Measurements from ENCODE around the gene ANO3.

DNA sequence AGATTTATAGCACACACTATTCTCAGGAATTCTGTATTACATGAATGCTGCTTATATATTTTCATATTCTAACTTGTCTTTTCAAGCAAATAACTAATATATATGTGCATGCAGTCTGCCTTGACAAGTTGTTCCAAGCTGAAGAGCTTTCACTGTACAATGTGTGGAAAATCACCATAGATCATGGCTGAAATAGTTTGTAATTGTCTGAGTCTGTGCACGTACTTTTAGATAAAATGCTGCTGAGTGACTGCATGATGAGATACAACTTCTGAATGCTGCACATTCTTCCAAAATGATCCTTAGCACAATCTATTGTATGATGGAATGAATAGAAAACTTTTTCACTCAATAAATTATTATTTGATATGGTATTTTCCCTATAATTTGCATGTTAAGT lies 331.0 kb downstream of the ANO3 start:
- TF ChIP-seq, protein P1, sequence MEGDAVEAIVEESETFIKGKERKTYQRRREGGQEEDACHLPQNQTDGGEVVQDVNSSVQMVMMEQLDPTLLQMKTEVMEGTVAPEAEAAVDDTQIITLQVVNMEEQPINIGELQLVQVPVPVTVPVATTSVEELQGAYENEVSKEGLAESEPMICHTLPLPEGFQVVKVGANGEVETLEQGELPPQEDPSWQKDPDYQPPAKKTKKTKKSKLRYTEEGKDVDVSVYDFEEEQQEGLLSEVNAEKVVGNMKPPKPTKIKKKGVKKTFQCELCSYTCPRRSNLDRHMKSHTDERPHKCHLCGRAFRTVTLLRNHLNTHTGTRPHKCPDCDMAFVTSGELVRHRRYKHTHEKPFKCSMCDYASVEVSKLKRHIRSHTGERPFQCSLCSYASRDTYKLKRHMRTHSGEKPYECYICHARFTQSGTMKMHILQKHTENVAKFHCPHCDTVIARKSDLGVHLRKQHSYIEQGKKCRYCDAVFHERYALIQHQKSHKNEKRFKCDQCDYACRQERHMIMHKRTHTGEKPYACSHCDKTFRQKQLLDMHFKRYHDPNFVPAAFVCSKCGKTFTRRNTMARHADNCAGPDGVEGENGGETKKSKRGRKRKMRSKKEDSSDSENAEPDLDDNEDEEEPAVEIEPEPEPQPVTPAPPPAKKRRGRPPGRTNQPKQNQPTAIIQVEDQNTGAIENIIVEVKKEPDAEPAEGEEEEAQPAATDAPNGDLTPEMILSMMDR (IDR thresholded peaks at IDR 0.05), result no peak
- no peak for TF ChIP-seq POLR2A (IDR thresholded peaks at IDR 0.05)
